WTC11 (cell line): ENCODE measurements around the gene FAM20C.

Experiments
- E2F1 ChIP-seq: sonication (generic); formaldehyde crosslinking; IDR thresholded peaks from 2 replicates; pipeline ENCODE4 v1.8.0; 2022; ENCODE audit warnings: mild to moderate bottlenecking, missing genetic modification reagents
- NFYB ChIP-seq: sonication (generic); formaldehyde crosslinking; conservative IDR thresholded peaks from 2 replicates; pipeline ENCODE4 v1.8.0; 2022; ENCODE audit warnings: low read depth, missing genetic modification reagents
- NR3C1 ChIP-seq: sonication (generic); formaldehyde crosslinking; conservative IDR thresholded peaks from 2 replicates; pipeline ENCODE4 v1.8.1; 2023; ENCODE audit warnings: low read depth, mild to moderate bottlenecking, missing genetic modification reagents
- SP1 ChIP-seq: sonication (generic); formaldehyde crosslinking; conservative IDR thresholded peaks from 2 replicates; pipeline ENCODE4 v1.8.1; 2022; ENCODE audit warnings: missing genetic modification reagents
- ZNF121 ChIP-seq: sonication (generic); formaldehyde crosslinking; IDR thresholded peaks from 2 replicates; pipeline ENCODE4 v1.8.0; 2023; ENCODE audit warnings: missing genetic modification reagents
- TF ChIP-seq, protein P1 (sequence below): fragments of 250-450 bp; sonication (Bioruptor Pico); IDR thresholded peaks from 2 replicates; pipeline ENCODE4 v1.9.0; 2021; ENCODE audit warnings: mild to moderate bottlenecking, borderline replicate concordance
- TF ChIP-seq, protein P2 (sequence below): fragments of 200-600 bp; IDR thresholded peaks from 2 replicates; pipeline ENCODE4 v1.8.0; 2022; ENCODE audit warnings: antibody characterized with exemption
- TF ChIP-seq, protein P3 (sequence below): sonication (generic); formaldehyde crosslinking; IDR thresholded peaks from 2 replicates; pipeline ENCODE4 v1.8.1; 2022; ENCODE audit warnings: low read depth, missing genetic modification reagents, borderline replicate concordance

GRCh38 chr7:150811-151221 lies 41.6 kb upstream of the FAM20C start:
- TF ChIP-seq, protein P1, sequence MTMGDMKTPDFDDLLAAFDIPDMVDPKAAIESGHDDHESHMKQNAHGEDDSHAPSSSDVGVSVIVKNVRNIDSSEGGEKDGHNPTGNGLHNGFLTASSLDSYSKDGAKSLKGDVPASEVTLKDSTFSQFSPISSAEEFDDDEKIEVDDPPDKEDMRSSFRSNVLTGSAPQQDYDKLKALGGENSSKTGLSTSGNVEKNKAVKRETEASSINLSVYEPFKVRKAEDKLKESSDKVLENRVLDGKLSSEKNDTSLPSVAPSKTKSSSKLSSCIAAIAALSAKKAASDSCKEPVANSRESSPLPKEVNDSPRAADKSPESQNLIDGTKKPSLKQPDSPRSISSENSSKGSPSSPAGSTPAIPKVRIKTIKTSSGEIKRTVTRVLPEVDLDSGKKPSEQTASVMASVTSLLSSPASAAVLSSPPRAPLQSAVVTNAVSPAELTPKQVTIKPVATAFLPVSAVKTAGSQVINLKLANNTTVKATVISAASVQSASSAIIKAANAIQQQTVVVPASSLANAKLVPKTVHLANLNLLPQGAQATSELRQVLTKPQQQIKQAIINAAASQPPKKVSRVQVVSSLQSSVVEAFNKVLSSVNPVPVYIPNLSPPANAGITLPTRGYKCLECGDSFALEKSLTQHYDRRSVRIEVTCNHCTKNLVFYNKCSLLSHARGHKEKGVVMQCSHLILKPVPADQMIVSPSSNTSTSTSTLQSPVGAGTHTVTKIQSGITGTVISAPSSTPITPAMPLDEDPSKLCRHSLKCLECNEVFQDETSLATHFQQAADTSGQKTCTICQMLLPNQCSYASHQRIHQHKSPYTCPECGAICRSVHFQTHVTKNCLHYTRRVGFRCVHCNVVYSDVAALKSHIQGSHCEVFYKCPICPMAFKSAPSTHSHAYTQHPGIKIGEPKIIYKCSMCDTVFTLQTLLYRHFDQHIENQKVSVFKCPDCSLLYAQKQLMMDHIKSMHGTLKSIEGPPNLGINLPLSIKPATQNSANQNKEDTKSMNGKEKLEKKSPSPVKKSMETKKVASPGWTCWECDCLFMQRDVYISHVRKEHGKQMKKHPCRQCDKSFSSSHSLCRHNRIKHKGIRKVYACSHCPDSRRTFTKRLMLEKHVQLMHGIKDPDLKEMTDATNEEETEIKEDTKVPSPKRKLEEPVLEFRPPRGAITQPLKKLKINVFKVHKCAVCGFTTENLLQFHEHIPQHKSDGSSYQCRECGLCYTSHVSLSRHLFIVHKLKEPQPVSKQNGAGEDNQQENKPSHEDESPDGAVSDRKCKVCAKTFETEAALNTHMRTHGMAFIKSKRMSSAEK (CRISPR knock-in tag), result no peak
- TF ChIP-seq SP1 (no peak), ZNF121 (CRISPR knock-in tag) (no peak), E2F1 (no peak), NR3C1 (CRISPR knock-in tag) (no peak), NFYB (CRISPR knock-in tag) (no peak)
- TF ChIP-seq, protein P2, sequence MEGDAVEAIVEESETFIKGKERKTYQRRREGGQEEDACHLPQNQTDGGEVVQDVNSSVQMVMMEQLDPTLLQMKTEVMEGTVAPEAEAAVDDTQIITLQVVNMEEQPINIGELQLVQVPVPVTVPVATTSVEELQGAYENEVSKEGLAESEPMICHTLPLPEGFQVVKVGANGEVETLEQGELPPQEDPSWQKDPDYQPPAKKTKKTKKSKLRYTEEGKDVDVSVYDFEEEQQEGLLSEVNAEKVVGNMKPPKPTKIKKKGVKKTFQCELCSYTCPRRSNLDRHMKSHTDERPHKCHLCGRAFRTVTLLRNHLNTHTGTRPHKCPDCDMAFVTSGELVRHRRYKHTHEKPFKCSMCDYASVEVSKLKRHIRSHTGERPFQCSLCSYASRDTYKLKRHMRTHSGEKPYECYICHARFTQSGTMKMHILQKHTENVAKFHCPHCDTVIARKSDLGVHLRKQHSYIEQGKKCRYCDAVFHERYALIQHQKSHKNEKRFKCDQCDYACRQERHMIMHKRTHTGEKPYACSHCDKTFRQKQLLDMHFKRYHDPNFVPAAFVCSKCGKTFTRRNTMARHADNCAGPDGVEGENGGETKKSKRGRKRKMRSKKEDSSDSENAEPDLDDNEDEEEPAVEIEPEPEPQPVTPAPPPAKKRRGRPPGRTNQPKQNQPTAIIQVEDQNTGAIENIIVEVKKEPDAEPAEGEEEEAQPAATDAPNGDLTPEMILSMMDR, result no peak
- TF ChIP-seq, protein P3, sequence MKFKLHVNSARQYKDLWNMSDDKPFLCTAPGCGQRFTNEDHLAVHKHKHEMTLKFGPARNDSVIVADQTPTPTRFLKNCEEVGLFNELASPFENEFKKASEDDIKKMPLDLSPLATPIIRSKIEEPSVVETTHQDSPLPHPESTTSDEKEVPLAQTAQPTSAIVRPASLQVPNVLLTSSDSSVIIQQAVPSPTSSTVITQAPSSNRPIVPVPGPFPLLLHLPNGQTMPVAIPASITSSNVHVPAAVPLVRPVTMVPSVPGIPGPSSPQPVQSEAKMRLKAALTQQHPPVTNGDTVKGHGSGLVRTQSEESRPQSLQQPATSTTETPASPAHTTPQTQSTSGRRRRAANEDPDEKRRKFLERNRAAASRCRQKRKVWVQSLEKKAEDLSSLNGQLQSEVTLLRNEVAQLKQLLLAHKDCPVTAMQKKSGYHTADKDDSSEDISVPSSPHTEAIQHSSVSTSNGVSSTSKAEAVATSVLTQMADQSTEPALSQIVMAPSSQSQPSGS (CRISPR knock-in tag), result no peak
